AG09319 (cell line): ENCODE data around the gene SLC7A8.

ENCODE experiments used
- DNase-seq: peaks from one replicate; pipeline ENCODE4 v3.0.0-alpha.2; 2010; ENCODE audit warnings: low read depth; ENCODE audit errors: extremely low read depth
- TF ChIP-seq, protein P1 (sequence below): IDR thresholded peaks from 2 replicates; pipeline ENCODE4 v1.5.1; 2011; ENCODE audit warnings: low read depth, mild to moderate bottlenecking, inconsistent platforms, low read length, moderate library complexity

The SLC7A8 gene

DNA sequence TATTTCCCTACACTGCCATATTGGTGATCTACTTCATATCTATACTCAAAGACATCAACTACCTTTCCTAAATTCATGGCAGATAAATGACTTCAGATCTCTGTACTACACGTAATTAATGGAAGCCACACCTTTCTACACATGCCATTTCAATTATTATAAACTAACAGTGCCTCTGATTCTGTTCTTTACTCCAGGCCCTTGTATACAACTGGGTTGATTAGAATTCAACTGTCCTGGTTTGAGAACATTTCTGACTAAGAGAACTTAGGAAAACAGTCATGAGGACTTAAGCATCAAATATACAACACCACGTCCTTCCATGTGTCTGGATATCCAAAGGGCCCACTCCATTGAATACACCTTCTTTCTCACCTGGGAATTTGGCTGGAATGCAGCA, 90.4 kb downstream of the SLC7A8 start:
- no peak for DNase-seq
- TF ChIP-seq, protein P1, sequence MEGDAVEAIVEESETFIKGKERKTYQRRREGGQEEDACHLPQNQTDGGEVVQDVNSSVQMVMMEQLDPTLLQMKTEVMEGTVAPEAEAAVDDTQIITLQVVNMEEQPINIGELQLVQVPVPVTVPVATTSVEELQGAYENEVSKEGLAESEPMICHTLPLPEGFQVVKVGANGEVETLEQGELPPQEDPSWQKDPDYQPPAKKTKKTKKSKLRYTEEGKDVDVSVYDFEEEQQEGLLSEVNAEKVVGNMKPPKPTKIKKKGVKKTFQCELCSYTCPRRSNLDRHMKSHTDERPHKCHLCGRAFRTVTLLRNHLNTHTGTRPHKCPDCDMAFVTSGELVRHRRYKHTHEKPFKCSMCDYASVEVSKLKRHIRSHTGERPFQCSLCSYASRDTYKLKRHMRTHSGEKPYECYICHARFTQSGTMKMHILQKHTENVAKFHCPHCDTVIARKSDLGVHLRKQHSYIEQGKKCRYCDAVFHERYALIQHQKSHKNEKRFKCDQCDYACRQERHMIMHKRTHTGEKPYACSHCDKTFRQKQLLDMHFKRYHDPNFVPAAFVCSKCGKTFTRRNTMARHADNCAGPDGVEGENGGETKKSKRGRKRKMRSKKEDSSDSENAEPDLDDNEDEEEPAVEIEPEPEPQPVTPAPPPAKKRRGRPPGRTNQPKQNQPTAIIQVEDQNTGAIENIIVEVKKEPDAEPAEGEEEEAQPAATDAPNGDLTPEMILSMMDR: no peak

DNA sequence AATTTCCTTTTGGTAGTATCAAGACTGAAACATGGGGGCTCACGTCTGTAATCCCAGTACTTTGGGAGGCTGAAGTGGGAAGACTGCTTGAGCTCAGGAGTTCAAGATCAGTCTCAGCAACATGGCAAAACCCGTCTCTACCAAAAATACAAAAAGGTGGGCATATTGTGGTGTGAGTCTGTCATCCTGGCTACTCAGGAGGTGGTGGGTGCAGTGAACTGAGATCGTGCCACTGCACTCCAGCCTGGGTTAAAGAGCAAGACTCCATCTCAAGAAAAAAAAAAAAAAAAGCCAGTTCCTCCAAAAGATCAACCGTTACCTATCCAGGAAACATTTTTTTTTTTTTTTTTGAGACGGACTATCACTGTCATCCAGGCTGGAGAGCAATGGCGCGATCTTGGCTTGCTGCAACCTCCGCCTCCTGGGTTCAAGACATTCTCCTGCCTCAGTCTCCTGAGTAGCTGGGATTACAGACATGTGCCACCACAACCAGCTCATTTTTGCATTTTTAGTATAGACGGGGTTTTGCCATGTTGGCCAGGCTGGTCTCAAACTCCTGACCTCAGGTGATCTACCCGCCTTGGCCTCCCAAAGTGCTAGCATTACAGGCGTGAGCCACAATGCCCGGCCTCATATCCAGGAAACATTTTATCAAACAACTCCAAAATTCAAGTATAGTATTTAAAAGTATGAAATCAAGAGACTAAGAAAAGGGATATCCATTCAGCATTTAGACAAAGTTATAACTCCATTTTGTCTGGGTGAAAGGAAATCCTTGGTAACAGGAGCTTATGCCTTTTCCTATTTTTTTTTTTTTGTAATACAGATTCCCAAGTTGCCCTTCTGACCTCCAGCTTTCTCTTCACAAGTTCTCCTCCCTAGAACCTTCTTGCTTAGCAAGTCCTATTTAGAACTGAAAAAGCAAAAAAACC, 91.9 kb downstream of the SLC7A8 start:
- no peak for DNase-seq
- TF ChIP-seq, protein P1: no peak

DNA sequence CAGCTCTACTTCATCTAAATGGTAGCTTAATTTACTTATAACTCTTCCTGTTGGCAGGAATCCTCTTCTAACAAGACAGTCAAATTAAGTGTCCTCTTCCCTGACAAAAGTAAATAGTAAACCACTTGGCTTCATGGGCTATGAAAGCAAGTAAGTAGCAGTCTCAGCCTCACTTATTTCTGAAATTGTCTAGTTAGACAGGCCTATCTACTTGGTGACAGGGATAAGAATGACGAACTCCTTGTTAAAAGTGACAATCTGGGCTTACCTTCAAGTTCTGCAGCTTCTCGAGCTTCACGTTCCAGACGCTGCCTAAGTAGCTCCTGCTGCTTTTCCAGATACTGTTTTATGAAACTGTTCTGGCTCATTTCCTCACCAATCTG, 93.2 kb downstream of the SLC7A8 start:
- TF ChIP-seq, protein P1: no peak
- no peak for DNase-seq

DNA sequence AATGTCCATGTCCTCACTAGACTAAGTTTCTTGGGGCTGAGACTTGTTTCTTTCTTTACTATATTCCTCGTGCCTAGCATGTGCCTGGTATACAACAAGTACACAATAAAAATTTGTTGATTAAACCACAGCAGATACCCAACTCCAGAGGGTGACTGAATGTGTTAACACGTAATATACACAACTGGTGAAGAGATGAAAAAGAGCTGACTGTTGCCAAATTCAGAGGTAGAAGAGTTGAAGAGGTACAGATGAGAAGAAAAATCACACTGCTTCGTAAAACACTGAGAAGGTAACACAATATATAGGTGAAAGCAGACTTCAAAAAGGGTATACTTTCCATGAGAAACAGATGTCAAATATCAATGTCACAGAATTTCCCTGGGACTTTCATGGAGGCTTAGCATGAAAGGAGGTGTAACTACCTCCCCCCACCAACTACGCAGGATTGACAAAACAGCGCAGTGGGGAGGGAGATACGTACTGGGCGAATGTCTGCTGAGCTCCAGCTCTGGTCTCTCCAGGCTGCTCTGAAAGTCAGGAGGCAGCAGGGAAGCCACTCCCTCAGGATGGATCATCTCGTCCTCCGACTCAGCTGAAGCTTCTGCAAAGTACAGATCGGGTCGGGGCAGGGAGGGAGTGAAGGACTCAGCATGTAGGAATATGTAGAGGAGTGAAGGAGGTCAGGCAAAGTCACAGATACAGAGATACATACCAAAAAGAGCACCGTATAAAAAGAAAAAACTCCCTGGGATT, 93.8 kb downstream of the SLC7A8 start:
- TF ChIP-seq, protein P1: no peak
- no peak for DNase-seq

DNA sequence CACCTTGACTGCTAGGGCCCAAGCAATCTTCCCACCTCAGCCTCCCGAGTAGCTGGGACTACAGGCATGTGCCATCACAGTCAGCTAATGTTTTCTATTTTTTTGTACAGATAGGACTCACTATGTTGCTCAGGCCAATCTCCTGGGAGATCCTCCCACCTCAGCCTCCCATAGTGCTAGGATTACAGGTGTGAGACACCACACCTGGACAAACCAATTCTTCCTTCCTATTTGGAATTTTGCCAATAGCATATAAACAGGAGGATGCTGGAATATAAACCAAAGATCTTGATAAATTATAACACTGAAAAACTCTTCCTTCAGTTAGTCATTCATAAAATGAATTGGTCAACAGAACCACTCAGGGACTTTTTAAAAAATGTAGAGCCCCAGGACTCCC, 96.9 kb downstream of the SLC7A8 start:
- no peak for DNase-seq
- TF ChIP-seq, protein P1: no peak

- TF ChIP-seq, protein P1: no peak
- no peak for DNase-seq
Observed at GRCh38 chr14:23085458-23085857, 98.0 kb downstream of the SLC7A8 start.

- DNase-seq: no peak
- TF ChIP-seq, protein P1: no peak
Observed at GRCh38 chr14:23080474-23080873, 103.0 kb downstream of the SLC7A8 start.
